Fibroblast of lung (primary cell): ENCODE data around the gene XKR7. TPM values are rescaled to one million over a fixed set of nuclear protein-coding genes. Genes with fewer than 3 reads are reported as not detected.

Experiments used
- DNase-seq, 2 donors: peaks; one replicate each; pipeline versions ENCODE4 v3.0.0 to v3.0.0-alpha.2; 2010; ENCODE audit warnings: low read depth in 2 of 2
- H2AFZ ChIP-seq: 2 replicates; pipeline ENCODE4 v1.5.1; 2012; ENCODE audit warnings: low read length, control low read depth, inconsistent platforms
- H3K27ac ChIP-seq: 2 replicates; pipeline ENCODE4 v1.5.1; 2011; ENCODE audit warnings: low read length, control low read depth; ENCODE audit not compliant: insufficient read depth
- H3K27me3 ChIP-seq: 2 replicates; pipeline ENCODE4 v1.5.1; 2011; ENCODE audit warnings: mild to moderate bottlenecking, low read length; ENCODE audit not compliant: control insufficient read depth, insufficient read depth
- H3K36me3 ChIP-seq: 2 replicates; pipeline ENCODE4 v1.5.1; 2011; ENCODE audit warnings: low read length; ENCODE audit not compliant: control insufficient read depth, insufficient read depth
- H3K4me1 ChIP-seq: 2 replicates; pipeline ENCODE4 v1.5.1; 2011; ENCODE audit warnings: low read length; ENCODE audit not compliant: control insufficient read depth, insufficient read depth; ENCODE audit errors: extremely low read depth
- H3K4me2 ChIP-seq: 2 replicates; pipeline ENCODE4 v1.5.1; 2011; ENCODE audit warnings: low read length, control low read depth; ENCODE audit not compliant: insufficient read depth; ENCODE audit errors: extremely low read depth
- H3K4me3 ChIP-seq, 4 experiments: fragments of 200-600 bp in 1 of 4; sonication (generic) in 1 of 4; replicated peaks in 1 of 4; 2 replicates each; pipeline ENCODE4 v1.5.1; 2011 to 2016; ENCODE audit warnings: low read length in 4 of 4, low read depth in 3 of 4, mild to moderate bottlenecking in 3 of 4, control low read depth in 2 of 4, inconsistent platforms in 1 of 4, mixed read lengths in 1 of 4; ENCODE audit not compliant: insufficient read depth in 1 of 4; ENCODE audit errors: control extremely low read depth in 1 of 4
- H3K79me2 ChIP-seq: 2 replicates; pipeline ENCODE4 v1.5.1; 2012; ENCODE audit warnings: mild to moderate bottlenecking, low read length, inconsistent platforms; ENCODE audit not compliant: control insufficient read depth, insufficient read depth
- H3K9ac ChIP-seq: 2 replicates; pipeline ENCODE4 v1.5.1; 2011; ENCODE audit warnings: mild to moderate bottlenecking, low read length, control low read depth; ENCODE audit not compliant: insufficient read depth
- H3K9me3 ChIP-seq: 2 replicates; pipeline ENCODE4 v1.5.1; 2012; ENCODE audit warnings: low read depth, low read length; ENCODE audit not compliant: control insufficient read depth, insufficient read depth
- H4K20me1 ChIP-seq: 2 replicates; pipeline ENCODE4 v1.5.1; 2011; ENCODE audit warnings: low read length; ENCODE audit not compliant: control insufficient read depth, insufficient read depth; ENCODE audit errors: extremely low read depth
- EZH2 ChIP-seq: IDR thresholded peaks from 2 replicates; pipeline ENCODE4 v1.5.1; 2012; ENCODE audit warnings: low read length, control low read depth, mild to moderate bottlenecking; ENCODE audit errors: missing control alignments
- polyA plus RNA-seq, 2 donors: library from polyadenylated mRNA; depleted of rRNA in 1 of 2; stranded (reverse) in 1 of 2; unstranded in 1 of 2; fragments of >200 nt; gene quantifications; 2 replicates each; pipeline ENCODE4 v1.2.1, GENCODE V29; 2011 to 2012; ENCODE audit warnings: missing spikeins in 1 of 2
- total RNA-seq: library from RNA; depleted of rRNA; stranded (reverse); fragments of >200 nt; gene quantifications from 2 replicates; pipeline ENCODE4 v1.2.1, GENCODE V29; 2014
- TF ChIP-seq, protein P1 (sequence below), 2 donors: IDR thresholded peaks in 1 of 2; conservative IDR thresholded peaks in 1 of 2; 1 replicate in 1 of 2; 2 replicates in 1 of 2; pipeline ENCODE4 v1.5.1; 2011 to 2012; ENCODE audit warnings: low read length in 2 of 2, control low read depth in 1 of 2, inconsistent platforms in 1 of 2, low read depth in 1 of 2, mild to moderate bottlenecking in 1 of 2

XKR7 gene
- total and polyA plus RNA-seq, 2 donors (not counting 1 experiment from before 2014, with no cell fraction given), result not detected

GRCh38 chr20:32007787-32008616, 40.1 kb downstream of the XKR7 start:
- peaks cover 8% of the 10 kb centered on the region for H3K27me3 ChIP-seq
- no peak overlapping the region for H2AFZ ChIP-seq
- H3K4me2 ChIP-seq, result no peak overlapping the region

GRCh38 chr20:32009564-32009963, 41.6 kb downstream of the XKR7 start:
- TF ChIP-seq, protein P1, sequence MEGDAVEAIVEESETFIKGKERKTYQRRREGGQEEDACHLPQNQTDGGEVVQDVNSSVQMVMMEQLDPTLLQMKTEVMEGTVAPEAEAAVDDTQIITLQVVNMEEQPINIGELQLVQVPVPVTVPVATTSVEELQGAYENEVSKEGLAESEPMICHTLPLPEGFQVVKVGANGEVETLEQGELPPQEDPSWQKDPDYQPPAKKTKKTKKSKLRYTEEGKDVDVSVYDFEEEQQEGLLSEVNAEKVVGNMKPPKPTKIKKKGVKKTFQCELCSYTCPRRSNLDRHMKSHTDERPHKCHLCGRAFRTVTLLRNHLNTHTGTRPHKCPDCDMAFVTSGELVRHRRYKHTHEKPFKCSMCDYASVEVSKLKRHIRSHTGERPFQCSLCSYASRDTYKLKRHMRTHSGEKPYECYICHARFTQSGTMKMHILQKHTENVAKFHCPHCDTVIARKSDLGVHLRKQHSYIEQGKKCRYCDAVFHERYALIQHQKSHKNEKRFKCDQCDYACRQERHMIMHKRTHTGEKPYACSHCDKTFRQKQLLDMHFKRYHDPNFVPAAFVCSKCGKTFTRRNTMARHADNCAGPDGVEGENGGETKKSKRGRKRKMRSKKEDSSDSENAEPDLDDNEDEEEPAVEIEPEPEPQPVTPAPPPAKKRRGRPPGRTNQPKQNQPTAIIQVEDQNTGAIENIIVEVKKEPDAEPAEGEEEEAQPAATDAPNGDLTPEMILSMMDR (conservative IDR thresholded peaks at IDR 0.05 in 1 of 2, IDR thresholded peaks at IDR 0.05 in 1 of 2; ENCODE audit: low read depth in 1 of 2, low read length in 2 of 2), result no peak
- no peak for TF ChIP-seq EZH2
- H3K4me1 ChIP-seq, result no peaks in the 10 kb centered on the region

More at GRCh38 chr20:32007787-32008616, 40.1 kb downstream of the XKR7 start:
- Histone ChIP-seq H3K27ac (no peak overlapping the region), H4K20me1 (no peaks in the 10 kb centered on the region), H3K9me3 (no peaks in the 10 kb centered on the region), H3K79me2 (no peaks in the 10 kb centered on the region), H3K4me3 (no peak overlapping the region), H3K4me1 (no peaks in the 10 kb centered on the region), H3K36me3 (no peaks in the 10 kb centered on the region), H3K9ac (no peak overlapping the region)
- TF ChIP-seq, protein P1 (conservative IDR thresholded peaks at IDR 0.05 in 1 of 2, IDR thresholded peaks at IDR 0.05 in 1 of 2; ENCODE audit: low read depth in 1 of 2, low read length in 2 of 2), result no peak
- no peak for TF ChIP-seq EZH2
- DNase-seq, result no peak

GRCh38 chr20:32010101-32010500, 42.1 kb downstream of the XKR7 start, which contains the start of gene CCM2L:
Gene CCM2L (plus strand): TSS chr20:32010438. CDS start chr20:32010455, 17 bp downstream.
- H3K9me3 ChIP-seq, result no peaks in the 10 kb centered on the region
- H3K9ac ChIP-seq, result no peak within 1 kb of the TSS
- H3K27me3 ChIP-seq, result peaks cover 10% of the 10 kb centered on the region
- H3K79me2 ChIP-seq, result no peaks in the 10 kb centered on the region
- H4K20me1 ChIP-seq, result no peaks in the 10 kb centered on the region
- H3K4me3 ChIP-seq, result no peak within 1 kb of the TSS
- H3K27ac ChIP-seq, result no peak within 1 kb of the TSS
- H3K4me1 ChIP-seq, result no peaks in the 10 kb centered on the region
- no peak for DNase-seq
- H3K4me2 ChIP-seq, result no peak within 1 kb of the TSS
- TF ChIP-seq EZH2, result no peak
- TF ChIP-seq, protein P1 (conservative IDR thresholded peaks at IDR 0.05 in 1 of 2, IDR thresholded peaks at IDR 0.05 in 1 of 2; ENCODE audit: low read depth in 1 of 2, low read length in 2 of 2), result no peak
- H2AFZ ChIP-seq, result no peak within 1 kb of the TSS
- H3K36me3 ChIP-seq, result no peaks in the 10 kb centered on the region

More at GRCh38 chr20:32009564-32009963, 41.6 kb downstream of the XKR7 start:
- no peak overlapping the region for H3K4me2 ChIP-seq
- H3K36me3 ChIP-seq, result no peaks in the 10 kb centered on the region
- H3K27ac ChIP-seq, result no peak overlapping the region
- H3K4me3 ChIP-seq, result no peak overlapping the region
- no peaks in the 10 kb centered on the region for H3K9me3 ChIP-seq
- H2AFZ ChIP-seq, result no peak overlapping the region
- no peaks in the 10 kb centered on the region for H3K79me2 ChIP-seq
- peaks cover 8% of the 10 kb centered on the region for H3K27me3 ChIP-seq
- H4K20me1 ChIP-seq, result no peaks in the 10 kb centered on the region
- no peak for DNase-seq
- no peak overlapping the region for H3K9ac ChIP-seq
